GM23248 (cell line): Measurements from ENCODE around the gene RABEP2.

Source experiments
- EZH2 ChIP-seq: fragments of 200-600 bp; sonication (generic); IDR thresholded peaks from 2 replicates; pipeline ENCODE4 v1.6.1; 2018; ENCODE audit warnings: antibody characterized with exemption, mild to moderate bottlenecking; ENCODE audit not compliant: insufficient read depth, poor library complexity, severe bottlenecking
- EZH2phosphoT487 ChIP-seq: fragments of 200-600 bp; sonication (generic); IDR thresholded peaks from 2 replicates; pipeline ENCODE4 v1.6.1; 2018; ENCODE audit warnings: antibody characterized with exemption, moderate library complexity, mild to moderate bottlenecking, low read depth; ENCODE audit not compliant: insufficient read depth

DNA sequence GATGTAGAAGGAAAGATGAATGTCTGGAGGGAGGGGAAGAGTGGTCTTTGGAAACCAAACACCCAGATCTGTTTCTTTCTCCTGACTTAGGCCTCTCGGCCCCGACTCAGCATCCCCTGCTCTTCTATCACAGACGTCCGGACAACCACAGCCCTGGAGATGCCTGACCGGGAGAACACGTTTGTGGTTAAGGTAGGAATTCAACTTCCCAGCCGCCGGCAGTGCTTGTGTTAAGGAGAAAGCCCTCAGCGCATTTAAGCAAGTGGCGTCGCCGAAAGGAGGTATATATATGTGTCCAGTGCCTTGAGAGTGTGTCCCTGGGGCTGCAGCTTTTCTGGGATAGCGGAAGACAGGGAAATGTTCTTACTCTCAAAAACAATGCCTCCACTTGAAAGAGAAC, 57.8 kb downstream of the RABEP2 start:
- TF ChIP-seq EZH2phosphoT487 (no peak), EZH2 (no peak)
